CD14-positive monocyte (primary cell): Measurements from ENCODE around the gene BRIP1. TPM values are rescaled to one million over a fixed set of nuclear protein-coding genes. Genes with fewer than 3 reads are reported as not detected.

Source experiments
- DNase-seq, 3 donors: peaks; one replicate each; pipeline ENCODE4 v3.0.0-alpha.2; 2011 to 2022
- H2AFZ ChIP-seq: 2 replicates; pipeline ENCODE4 v1.6.0; 2012; ENCODE audit warnings: mild to moderate bottlenecking, low read depth, low read length, inconsistent platforms; ENCODE audit not compliant: insufficient read depth, poor library complexity, severe bottlenecking
- H3K27ac ChIP-seq, 2 donors: 1 replicate in 1 of 2; 2 replicates in 1 of 2; pipeline ENCODE4 v1.5.1; 2012 to 2013; ENCODE audit warnings: low read length in 2 of 2, control low read depth in 1 of 2, inconsistent platforms in 1 of 2, low read depth in 1 of 2, mild to moderate bottlenecking in 1 of 2
- H3K27me3 ChIP-seq, 2 donors: one replicate each; pipeline versions ENCODE4 v1.6.0 to v1.6.1; 2011 to 2013; ENCODE audit warnings: low read length in 2 of 2; ENCODE audit not compliant: control insufficient read depth in 2 of 2, insufficient read depth in 2 of 2
- H3K36me3 ChIP-seq, 2 donors: replicated peaks in 1 of 2; 1 replicate in 1 of 2; 2 replicates in 1 of 2; pipeline versions ENCODE4 v1.5.1 to v1.6.1; 2012 to 2013; ENCODE audit warnings: low read length in 2 of 2, control low read depth in 1 of 2, inconsistent platforms in 1 of 2, mild to moderate bottlenecking in 1 of 2; ENCODE audit not compliant: insufficient read depth in 2 of 2, control insufficient read depth in 1 of 2
- H3K4me1 ChIP-seq, 2 donors: 1 replicate in 1 of 2; 2 replicates in 1 of 2; pipeline versions ENCODE4 v1.5.1 to v1.6.1; 2012 to 2013; ENCODE audit warnings: low read length in 2 of 2, control low read depth in 1 of 2, inconsistent platforms in 1 of 2, mild to moderate bottlenecking in 1 of 2, moderate library complexity in 1 of 2; ENCODE audit not compliant: insufficient read depth in 2 of 2, control insufficient read depth in 1 of 2
- H3K4me2 ChIP-seq: replicated peaks from 2 replicates; pipeline ENCODE3; 2012; ENCODE audit warnings: low read length, moderate library complexity, mild to moderate bottlenecking; ENCODE audit not compliant: poor library complexity, severe bottlenecking; ENCODE audit errors: extremely low read depth
- H3K4me3 ChIP-seq, 3 experiments: fragments of 200-600 bp in 1 of 3; sonication (generic) in 1 of 3; replicated peaks in 1 of 3; 1 replicate in 2 of 3; 2 replicates in 1 of 3; pipeline ENCODE4 v1.5.1; 2011 to 2013; ENCODE audit warnings: low read length in 3 of 3, mild to moderate bottlenecking in 3 of 3, control low read depth in 2 of 3, low read depth in 2 of 3, inconsistent platforms in 1 of 3, moderate library complexity in 1 of 3
- H3K79me2 ChIP-seq: 2 replicates; pipeline ENCODE4 v1.6.0; 2012; ENCODE audit warnings: mild to moderate bottlenecking, control low read depth, inconsistent platforms, low read length, moderate library complexity; ENCODE audit not compliant: insufficient read depth
- H3K9ac ChIP-seq: 2 replicates; pipeline ENCODE4 v1.6.0; 2017; ENCODE audit warnings: low read length, mild to moderate bottlenecking; ENCODE audit not compliant: insufficient read depth, poor library complexity, severe bottlenecking
- H3K9me3 ChIP-seq, 2 donors: replicated peaks in 1 of 2; 1 replicate in 1 of 2; 2 replicates in 1 of 2; pipeline versions ENCODE4 v1.5.1 to v1.6.1; 2012 to 2013; ENCODE audit warnings: low read length in 2 of 2, control low read depth in 1 of 2; ENCODE audit not compliant: control insufficient read depth in 1 of 2, insufficient read depth in 1 of 2
- H4K20me1 ChIP-seq: 2 replicates; pipeline ENCODE4 v1.6.0; 2012; ENCODE audit warnings: mild to moderate bottlenecking, low read length, control low read depth, moderate library complexity; ENCODE audit not compliant: insufficient read depth
- H3K27ac Mint-ChIP-seq, 7 donors: one replicate each; pipeline ENCODE4 v1.8.0; 2020; ENCODE audit warnings: mild to moderate bottlenecking in 7 of 7, mixed read lengths in 7 of 7, moderate library complexity in 6 of 7, inconsistent platforms in 2 of 7
- H3K27me3 Mint-ChIP-seq, 3 donors: one replicate each; pipeline ENCODE4 v1.8.0; 2021 to 2022; ENCODE audit warnings: low read depth in 3 of 3, mild to moderate bottlenecking in 3 of 3, mixed read lengths in 3 of 3, moderate library complexity in 3 of 3, inconsistent platforms in 1 of 3
- H3K36me3 Mint-ChIP-seq, 2 donors: one replicate each; pipeline ENCODE4 v1.8.0; 2020; ENCODE audit warnings: mixed read lengths in 2 of 2, inconsistent platforms in 1 of 2, mild to moderate bottlenecking in 1 of 2
- H3K4me1 Mint-ChIP-seq: one replicate; pipeline ENCODE4 v1.8.0; 2020; ENCODE audit warnings: mild to moderate bottlenecking, mixed read lengths
- H3K4me3 Mint-ChIP-seq, 2 donors: one replicate each; pipeline ENCODE4 v1.8.0; 2020; ENCODE audit warnings: mild to moderate bottlenecking in 2 of 2, mixed read lengths in 2 of 2, moderate library complexity in 1 of 2
- H3K9me3 Mint-ChIP-seq, 7 donors: one replicate each; pipeline ENCODE4 v1.8.0; 2020 to 2022; ENCODE audit warnings: mixed read lengths in 7 of 7, mild to moderate bottlenecking in 6 of 7, moderate library complexity in 6 of 7, inconsistent platforms in 2 of 7
- CTCF ChIP-seq: fragments of 200-600 bp; IDR thresholded peaks from one replicate; pipeline ENCODE4 v1.8.0; 2022; ENCODE audit warnings: antibody characterized with exemption, mild to moderate bottlenecking
- WGBS: methylation state at CpG from one replicate; pipeline ENCODE4 v1.1.5; 2013; ENCODE audit warnings: missing lambda C conversion rate; ENCODE audit not compliant: insufficient coverage; 5-methylcytosine and 5-hydroxymethylcytosine counted together
- intact Hi-C, 2 donors: fragments of 100-400 bp; cut with micrococcal nuclease; formaldehyde crosslinking; loops; one replicate each; pipeline versions ENCODE4 v1.15.0 to v1.15.1; 2023
- polyA plus RNA-seq, 3 donors: library from polyadenylated mRNA; depleted of rRNA in 1 of 3; unstranded in 2 of 3; stranded (reverse) in 1 of 3; fragments of 300-500 nt in 2 of 3; fragments of >200 nt in 1 of 3; fragmentation: Illumina TruSeq in 2 of 3; gene quantifications; 1 replicate in 2 of 3; 2 replicates in 1 of 3; pipeline ENCODE4 v1.2.3, GENCODE V29; 2012 to 2021

Gene BRIP1
- polyA plus RNA-seq, 3 donors = 0.11 to 0.12 TPM; not detected in 1

- intact Hi-C loops = no loop called here
- H3K9ac ChIP-seq = no peak overlapping the region
- H3K36me3 ChIP-seq = no peaks in the 10 kb centered on the region
- Mint-ChIP-seq H3K27me3 (peaks cover 0 to 4% (median 0%) of the 10 kb centered on the region in 3 donors), H3K36me3 (no peaks in the 10 kb centered on the region), H3K27ac (no peak overlapping the region), H3K4me3 (no peak overlapping the region), H3K4me1 (no peaks in the 10 kb centered on the region), H3K9me3 (peaks cover 0 to 4% (median 0%) of the 10 kb centered on the region in 7 donors)
- no peaks in the 10 kb centered on the region for H3K9me3 ChIP-seq
- no peak for TF ChIP-seq CTCF
- no peak overlapping the region for H2AFZ ChIP-seq
- no peaks in the 10 kb centered on the region for H3K27me3 ChIP-seq
- no peak for DNase-seq
- H4K20me1 ChIP-seq = no peaks in the 10 kb centered on the region
- H3K27ac ChIP-seq = no peak overlapping the region
- no CpG with 5 or more reads among the region's 2 CpGs for WGBS
- H3K4me3 ChIP-seq = no peak overlapping the region
- no peaks in the 10 kb centered on the region for H3K79me2 ChIP-seq
- H3K4me2 ChIP-seq = no peak overlapping the region
- no peaks in the 10 kb centered on the region for H3K4me1 ChIP-seq
Measured at GRCh38 chr17:61659437-61659836, 203.9 kb downstream of the BRIP1 start.

GRCh38 chr17:61658183-61658582, 205.1 kb downstream of the BRIP1 start:
- DNase-seq = no peak
- Histone ChIP-seq H3K9me3 (peaks cover 0 to 4% of the 10 kb centered on the region in 2 donors), H3K36me3 (no peaks in the 10 kb centered on the region), H3K4me1 (no peaks in the 10 kb centered on the region), H3K79me2 (no peaks in the 10 kb centered on the region), H2AFZ (no peak overlapping the region), H4K20me1 (no peaks in the 10 kb centered on the region), H3K27ac (no peak overlapping the region), H3K9ac (no peak overlapping the region), H3K4me2 (no peak overlapping the region), H3K4me3 (no peak overlapping the region), H3K27me3 (no peaks in the 10 kb centered on the region)
- H3K4me1 Mint-ChIP-seq = no peaks in the 10 kb centered on the region
- no peaks in the 10 kb centered on the region for H3K36me3 Mint-ChIP-seq
- peaks cover 0 to 8% (median 3%) of the 10 kb centered on the region in 7 donors for H3K9me3 Mint-ChIP-seq
- no peak overlapping the region for H3K27ac Mint-ChIP-seq
- no peak overlapping the region for H3K4me3 Mint-ChIP-seq
- intact Hi-C loops = no loop called here
- no peak for TF ChIP-seq CTCF
- whole genome bisulfite sequencing = no CpG with 5 or more reads among the region's 2 CpGs
- H3K27me3 Mint-ChIP-seq = no peaks in the 10 kb centered on the region
